GM12878 (cell line): ENCODE measurements around the gene PPP1R10. TPM values are rescaled to one million over a fixed set of nuclear protein-coding genes. Genes with fewer than 3 reads are reported as not detected.
A peak's percentile ranks its signal among the peaks of the same experiment; 100 is the strongest.

Experiments
- ATAC-seq: fragments of 200-7000 bp; cut with Tn5 transposase; 3 replicates; pipeline ENCODE4 v1.9.1; 2020; ENCODE audit warnings: mild to moderate bottlenecking, moderate library complexity
- BruUV-seq: library from RNA; stranded (reverse); fragments of 400-500 nt; replicated peaks from 2 replicates; lab custom pipeline; 2021; lab: Mats Ljungman, UMichigan
- CTCF ChIA-PET: fragments of 300-600 bp; sonication (Branson Sonifier 250); formaldehyde crosslinking; extraction: SDS; loops from one replicate; lab custom pipeline; 2021; ENCODE audit warnings: inconsistent platforms; lab: Yijun Ruan, JAX
- POLR2A ChIA-PET: fragments of 350-600 bp; formaldehyde crosslinking; extraction: SDS; loops from one replicate; lab custom pipeline; 2021; ENCODE audit warnings: inconsistent platforms; lab: Charles Lee
- RAD21 ChIA-PET: fragments of 300-600 bp; sonication (Branson Sonifier 250); formaldehyde crosslinking; loops from one replicate; lab custom pipeline; 2023; ENCODE audit warnings: antibody characterized with exemption; ENCODE audit not compliant: unreplicated experiment; lab: Charles Lee
- SMC1A ChIA-PET: fragments of 300-600 bp; sonication (Branson Sonifier 250); formaldehyde crosslinking; loops from one replicate; lab custom pipeline; 2023; ENCODE audit not compliant: unreplicated experiment, uncharacterized antibody; lab: Charles Lee
- DNase-seq: peaks from one replicate; pipeline ENCODE4 v3.0.0-alpha.2; 2011; ENCODE audit warnings: low read depth, low spot score
- FAIRE-seq: peaks from 3 replicates; lab custom pipeline; 2011; peaks lifted over from hg19 to GRCh38; lab: Jason Lieb, UNC
- H2AFZ ChIP-seq: 2 replicates; pipeline ENCODE4 v1.6.0; 2011; ENCODE audit warnings: low read depth, low read length, control low read depth; ENCODE audit not compliant: control insufficient read depth
- H3K27ac ChIP-seq: 2 replicates; pipeline ENCODE4 v1.5.1; 2011; ENCODE audit warnings: control low read depth; ENCODE audit not compliant: control insufficient read depth, insufficient read depth
- H3K27me3 ChIP-seq, 2 experiments: replicated peaks in 1 of 2; 2 replicates each; pipeline versions ENCODE4 v1.6.0 to v1.6.1; 2011; ENCODE audit warnings: low read length in 1 of 2; ENCODE audit not compliant: control insufficient read depth in 2 of 2, insufficient read depth in 2 of 2
- H3K36me3 ChIP-seq, 2 experiments: 2 replicates each; pipeline ENCODE4 v1.5.1; 2011; ENCODE audit warnings: low read length in 1 of 2; ENCODE audit not compliant: control insufficient read depth in 2 of 2, insufficient read depth in 2 of 2
- H3K4me1 ChIP-seq: 2 replicates; pipeline ENCODE4 v1.6.1; 2011; ENCODE audit warnings: mild to moderate bottlenecking, low read length, moderate library complexity, mixed read lengths; ENCODE audit not compliant: control insufficient read depth, insufficient read depth
- H3K4me2 ChIP-seq: 2 replicates; pipeline ENCODE4 v1.6.0; 2011; ENCODE audit warnings: control low read depth; ENCODE audit not compliant: control insufficient read depth, insufficient read depth
- H3K4me3 ChIP-seq: fragments of 200-600 bp; sonication (generic); 2 replicates; pipeline ENCODE4 v1.5.1; 2016
- H3K79me2 ChIP-seq: 2 replicates; pipeline ENCODE4 v1.6.0; 2011; ENCODE audit warnings: low read length; ENCODE audit not compliant: control insufficient read depth, insufficient read depth
- H3K9ac ChIP-seq: 2 replicates; pipeline ENCODE4 v1.8.0; 2011; ENCODE audit warnings: low read length, control low read depth, mixed read lengths; ENCODE audit not compliant: control insufficient read depth, insufficient read depth
- H3K9me3 ChIP-seq: replicated peaks from 3 replicates; pipeline ENCODE4 v1.5.1; 2011; ENCODE audit warnings: mild to moderate bottlenecking, low read length; ENCODE audit not compliant: control insufficient read depth, insufficient read depth
- H4K20me1 ChIP-seq: 2 replicates; pipeline ENCODE4 v1.6.0; 2011; ENCODE audit not compliant: control insufficient read depth, insufficient read depth
- BMI1 ChIP-seq: fragments of 450-650 bp; IDR thresholded peaks from 2 replicates; pipeline ENCODE4 v1.6.1; 2016; ENCODE audit warnings: mild to moderate bottlenecking, moderate library complexity, borderline replicate concordance
- BRCA1 ChIP-seq: IDR thresholded peaks from 2 replicates; pipeline ENCODE4 v1.6.1; 2011; ENCODE audit warnings: low read depth, low read length, improper control_type of control experiment
- FOXK2 ChIP-seq: fragments of 450-650 bp; IDR thresholded peaks from 2 replicates; pipeline ENCODE4 v1.6.1; 2017; ENCODE audit warnings: mild to moderate bottlenecking, moderate library complexity
- IKZF1 ChIP-seq: fragments of 450-650 bp; conservative IDR thresholded peaks from 2 replicates; pipeline ENCODE4 v1.6.1; 2017; ENCODE audit warnings: antibody characterized with exemption, mild to moderate bottlenecking
- KAT2A ChIP-seq: conservative IDR thresholded peaks from 2 replicates; pipeline ENCODE4 v1.6.1; 2011; ENCODE audit warnings: low read depth, low read length; ENCODE audit not compliant: control insufficient read depth
- LARP7 ChIP-seq: fragments of 450-650 bp; IDR thresholded peaks from 2 replicates; pipeline ENCODE4 v1.6.1; 2017; ENCODE audit warnings: mild to moderate bottlenecking
- NR2F1 ChIP-seq: fragments of 450-650 bp; conservative IDR thresholded peaks from 2 replicates; pipeline ENCODE4 v1.6.1; 2017; ENCODE audit warnings: mild to moderate bottlenecking
- PAX8 ChIP-seq: fragments of 450-650 bp; IDR thresholded peaks from 2 replicates; pipeline ENCODE4 v1.6.1; 2017; ENCODE audit warnings: mild to moderate bottlenecking, moderate library complexity
- PML ChIP-seq: IDR thresholded peaks from 2 replicates; pipeline ENCODE4 v1.6.1; 2012; ENCODE audit warnings: low read length, inconsistent platforms
- POLR2A ChIP-seq: IDR thresholded peaks from 2 replicates; pipeline ENCODE4 v1.6.1; 2011; ENCODE audit warnings: low read depth, mild to moderate bottlenecking, low read length
- POLR2AphosphoS5 ChIP-seq: IDR thresholded peaks from 2 replicates; pipeline ENCODE4 v1.6.1; 2011; ENCODE audit warnings: mild to moderate bottlenecking, low read length, inconsistent platforms
- POU2F2 ChIP-seq: IDR thresholded peaks from 3 replicates; pipeline ENCODE4 v1.6.1; 2011; ENCODE audit warnings: low read depth, mild to moderate bottlenecking, low read length, borderline replicate concordance
- SUZ12 ChIP-seq: fragments of 200-600 bp; sonication (generic); IDR thresholded peaks from one replicate; pipeline ENCODE4 v1.6.1; 2018; ENCODE audit warnings: antibody characterized with exemption, mild to moderate bottlenecking; ENCODE audit not compliant: unreplicated experiment
- YBX1 ChIP-seq: fragments of 450-650 bp; IDR thresholded peaks from 2 replicates; pipeline ENCODE4 v1.6.1; 2016; ENCODE audit warnings: antibody characterized with exemption
- ZNF274 ChIP-seq: IDR thresholded peaks from one replicate; pipeline ENCODE4 v1.8.0; 2011; ENCODE audit not compliant: insufficient read length, insufficient read depth
- WGBS: methylation state at CpG from one replicate; pipeline ENCODE4 v1.1.6; 2016; ENCODE audit warnings: low lambda C conversion rate; ENCODE audit not compliant: insufficient replicate concordance, insufficient coverage; ENCODE audit errors: missing lambda C conversion rate; 5-methylcytosine and 5-hydroxymethylcytosine counted together
- in situ Hi-C: fragments of 300-500 bp; cut with MboI; formaldehyde crosslinking; loops from 9 replicates; pipeline ENCODE4 v1.14.3; 2018; ENCODE audit warnings: mixed read lengths
- intact Hi-C: fragments of 100-400 bp; cut with micrococcal nuclease; formaldehyde crosslinking; loops from one replicate; pipeline ENCODE4 v1.14.2; 2022; ENCODE audit not compliant: unreplicated experiment
- polyA plus RNA-seq, 11 experiments: library from polyadenylated mRNA; depleted of rRNA in 4 of 11; unstranded in 6 of 11; stranded (reverse) in 5 of 11; fragments of >200 nt; fragmentation: Nextera tagmentation in 4 of 11; fragmentation: Illumina TruSeq in 1 of 11; extraction: Ambion mirVana in 4 of 11; extraction: Trizol in 1 of 11; gene quantifications; 1 replicate in 1 of 11; 2 replicates in 10 of 11; pipeline versions ENCODE4 v1.2.1 to v1.2.3, GENCODE V29; 2011 to 2016; ENCODE audit warnings: inconsistent platforms in 2 of 11, missing spikeins in 2 of 11, low read depth in 1 of 11
- total RNA-seq, 4 experiments: library from RNA; depleted of rRNA in 3 of 4; stranded (reverse); fragments of >200 nt in 3 of 4; fragmentation: Illumina TruSeq in 1 of 4; extraction: Trizol in 1 of 4; gene quantifications; 2 replicates each; pipeline versions ENCODE4 v1.2.1 to v1.2.3, GENCODE V29; 2013 to 2021
- TF ChIP-seq, protein P1 (sequence below): fragments of 450-650 bp; IDR thresholded peaks from 2 replicates; pipeline ENCODE4 v1.6.1; 2016; ENCODE audit warnings: mild to moderate bottlenecking, moderate library complexity, borderline replicate concordance
- TF ChIP-seq, protein P2 (sequence below): IDR thresholded peaks from 2 replicates; pipeline ENCODE4 v1.6.1; 2012; ENCODE audit warnings: low read depth, low read length, improper control_type of control experiment
- TF ChIP-seq, protein P3 (sequence below): IDR thresholded peaks from 2 replicates; pipeline ENCODE4 v1.6.1; 2012; ENCODE audit warnings: low read depth, low read length, improper control_type of control experiment

PPP1R10 gene
- total and polyA plus RNA-seq, 10 of the 15 experiments (the other 5 are each of a cell fraction or from before 2014, with no cell fraction given) = 11.3 to 83.8 (median 41.2) TPM

DNA sequence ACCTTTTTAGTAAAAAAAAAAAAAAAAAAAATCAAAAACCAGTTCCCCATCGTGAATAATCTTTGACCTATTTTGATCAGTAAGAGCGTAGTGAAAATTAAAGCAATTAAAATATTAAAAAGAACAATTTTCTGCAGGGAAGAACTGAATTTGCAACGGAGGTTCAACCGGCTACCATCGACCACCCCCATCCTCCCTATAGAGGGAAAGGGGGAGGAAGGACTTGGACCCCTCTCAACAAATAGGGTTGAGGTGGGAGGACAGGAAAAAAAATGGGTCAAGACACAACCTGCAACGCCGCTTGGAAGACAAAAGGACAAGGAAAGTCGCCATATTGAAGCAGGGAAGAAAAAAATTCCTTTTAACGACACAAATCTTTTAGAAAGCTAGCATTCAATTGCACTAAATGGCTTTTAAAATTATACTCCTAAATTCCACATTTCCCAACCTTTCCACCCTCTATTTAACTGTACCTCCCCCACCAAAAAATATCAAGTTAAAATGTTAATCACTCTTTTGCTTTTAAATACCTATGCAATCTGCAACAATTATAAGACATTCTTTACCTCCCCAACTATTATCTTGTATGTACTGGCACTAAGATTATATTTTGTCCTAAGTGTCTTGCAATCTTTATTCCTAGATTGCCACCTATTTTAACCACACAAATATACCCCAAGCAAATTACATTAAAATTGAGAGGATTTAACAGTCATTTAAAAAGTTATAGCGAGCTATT lies 1.7 kb downstream of the PPP1R10 start:
- H2AFZ ChIP-seq = no peak overlapping the region
- H3K79me2 ChIP-seq = peaks cover 62% of the 10 kb centered on the region
- TSS peak; percentile 43 for BruUV-seq
- H3K9me3 ChIP-seq = no peaks in the 10 kb centered on the region; the same call in 2 of the 3 replicates
- peak overlapping the region; percentile 100 for H3K9ac ChIP-seq
- no peak for FAIRE-seq
- 0% methylated on average over 10 of the region's 10 CpGs for WGBS
- ChIA-PET POLR2A (interaction anchor here (0.5 to 3.1 kb wide), 42 partner anchors 8 to 1561 kb away, joined by 3 to 16 read pairs (median 4); partner anchors contain the start of genes ABCF1, GNL1, GTF2H4 and MDC1), SMC1A (interaction anchor here (0.6 to 3.5 kb wide), 22 partner anchors 14 to 298 kb away, joined by 3 to 19 read pairs (median 4); partner anchors contain the start of genes ABCF1, DHX16, PRR3 and VARS2), RAD21 (interaction anchor here (0.7 to 2.4 kb wide), 12 partner anchors 17 to 298 kb away, joined by 3 to 8 read pairs (median 4); partner anchors contain the start of genes DDR1 and VARS2), CTCF (interaction anchor here (0.7 to 4.2 kb wide), 17 partner anchors 18 to 880 kb away, joined by 3 to 41 read pairs (median 5); partner anchors contain the start of gene ABCF1)
- H3K27me3 ChIP-seq = no peaks in the 10 kb centered on the region
- H3K4me3 ChIP-seq = peak overlapping the region; percentile 75
- peak; percentile 10 for ATAC-seq
- peaks cover 2 to 30% of the 10 kb centered on the region in 2 experiments for H3K36me3 ChIP-seq
- DNase-seq = no peak
- intact Hi-C loops = no loop called here
- in situ Hi-C loops = loop anchor here (5.0 kb wide), 1 partner anchor 102 kb away; the partner anchor contains the start of gene MDC1
- H4K20me1 ChIP-seq = 0 out of 2 replicates have a peak, but pooled peaks cover 6% of the 10 kb centered on the region
- H3K4me2 ChIP-seq = peak overlapping the region; percentile 94
- peak overlapping the region; percentile 99 for H3K27ac ChIP-seq
- H3K4me1 ChIP-seq = peaks cover 3% of the 10 kb centered on the region
- TF ChIP-seq POU2F2 (peak; percentile 75; the same call in 2 of the 3 replicates), NR2F1 (no peak), KAT2A (no peak), PML (peak; percentile 61), PAX8 (peak; percentile 85; the same call in 1 of the 2 replicates), SUZ12 (no peak), FOXK2 (no peak), YBX1 (no peak), ZNF274 (no peak), BRCA1 (no peak), LARP7 (0 out of 2 replicates have a peak, but pooled peaks have one; percentile 13), POLR2A (peak; percentile 77), IKZF1 (0 out of 2 replicates have a peak, but pooled peaks have one; percentile 32), POLR2AphosphoS5 (peak; percentile 79), BMI1 (peak; percentile 85)
- TF ChIP-seq, protein P1, sequence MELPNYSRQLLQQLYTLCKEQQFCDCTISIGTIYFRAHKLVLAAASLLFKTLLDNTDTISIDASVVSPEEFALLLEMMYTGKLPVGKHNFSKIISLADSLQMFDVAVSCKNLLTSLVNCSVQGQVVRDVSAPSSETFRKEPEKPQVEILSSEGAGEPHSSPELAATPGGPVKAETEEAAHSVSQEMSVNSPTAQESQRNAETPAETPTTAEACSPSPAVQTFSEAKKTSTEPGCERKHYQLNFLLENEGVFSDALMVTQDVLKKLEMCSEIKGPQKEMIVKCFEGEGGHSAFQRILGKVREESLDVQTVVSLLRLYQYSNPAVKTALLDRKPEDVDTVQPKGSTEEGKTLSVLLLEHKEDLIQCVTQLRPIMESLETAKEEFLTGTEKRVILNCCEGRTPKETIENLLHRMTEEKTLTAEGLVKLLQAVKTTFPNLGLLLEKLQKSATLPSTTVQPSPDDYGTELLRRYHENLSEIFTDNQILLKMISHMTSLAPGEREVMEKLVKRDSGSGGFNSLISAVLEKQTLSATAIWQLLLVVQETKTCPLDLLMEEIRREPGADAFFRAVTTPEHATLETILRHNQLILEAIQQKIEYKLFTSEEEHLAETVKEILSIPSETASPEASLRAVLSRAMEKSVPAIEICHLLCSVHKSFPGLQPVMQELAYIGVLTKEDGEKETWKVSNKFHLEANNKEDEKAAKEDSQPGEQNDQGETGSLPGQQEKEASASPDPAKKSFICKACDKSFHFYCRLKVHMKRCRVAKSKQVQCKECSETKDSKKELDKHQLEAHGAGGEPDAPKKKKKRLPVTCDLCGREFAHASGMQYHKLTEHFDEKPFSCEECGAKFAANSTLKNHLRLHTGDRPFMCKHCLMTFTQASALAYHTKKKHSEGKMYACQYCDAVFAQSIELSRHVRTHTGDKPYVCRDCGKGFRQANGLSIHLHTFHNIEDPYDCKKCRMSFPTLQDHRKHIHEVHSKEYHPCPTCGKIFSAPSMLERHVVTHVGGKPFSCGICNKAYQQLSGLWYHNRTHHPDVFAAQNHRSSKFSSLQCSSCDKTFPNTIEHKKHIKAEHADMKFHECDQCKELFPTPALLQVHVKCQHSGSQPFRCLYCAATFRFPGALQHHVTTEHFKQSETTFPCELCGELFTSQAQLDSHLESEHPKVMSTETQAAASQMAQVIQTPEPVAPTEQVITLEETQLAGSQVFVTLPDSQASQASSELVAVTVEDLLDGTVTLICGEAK = no peak
- TF ChIP-seq, protein P2, sequence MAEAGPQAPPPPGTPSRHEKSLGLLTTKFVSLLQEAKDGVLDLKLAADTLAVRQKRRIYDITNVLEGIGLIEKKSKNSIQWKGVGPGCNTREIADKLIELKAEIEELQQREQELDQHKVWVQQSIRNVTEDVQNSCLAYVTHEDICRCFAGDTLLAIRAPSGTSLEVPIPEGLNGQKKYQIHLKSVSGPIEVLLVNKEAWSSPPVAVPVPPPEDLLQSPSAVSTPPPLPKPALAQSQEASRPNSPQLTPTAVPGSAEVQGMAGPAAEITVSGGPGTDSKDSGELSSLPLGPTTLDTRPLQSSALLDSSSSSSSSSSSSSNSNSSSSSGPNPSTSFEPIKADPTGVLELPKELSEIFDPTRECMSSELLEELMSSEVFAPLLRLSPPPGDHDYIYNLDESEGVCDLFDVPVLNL = no peak
- TF ChIP-seq, protein P3, sequence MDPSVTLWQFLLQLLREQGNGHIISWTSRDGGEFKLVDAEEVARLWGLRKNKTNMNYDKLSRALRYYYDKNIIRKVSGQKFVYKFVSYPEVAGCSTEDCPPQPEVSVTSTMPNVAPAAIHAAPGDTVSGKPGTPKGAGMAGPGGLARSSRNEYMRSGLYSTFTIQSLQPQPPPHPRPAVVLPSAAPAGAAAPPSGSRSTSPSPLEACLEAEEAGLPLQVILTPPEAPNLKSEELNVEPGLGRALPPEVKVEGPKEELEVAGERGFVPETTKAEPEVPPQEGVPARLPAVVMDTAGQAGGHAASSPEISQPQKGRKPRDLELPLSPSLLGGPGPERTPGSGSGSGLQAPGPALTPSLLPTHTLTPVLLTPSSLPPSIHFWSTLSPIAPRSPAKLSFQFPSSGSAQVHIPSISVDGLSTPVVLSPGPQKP = no peak
